ENCODE measurements around the gene RTL5.

Gene RTL5

GRCh38 chrX:72130762-72131250 lies 909 bp downstream of the RTL5 start:
- H3K27me3 ChIP-seq (ENCODE audit: control insufficient read depth, insufficient read depth, low read length): no peaks in the 10 kb centered on the region
- H3K27ac ChIP-seq: peak overlapping the region; percentile 75
- no peak for TF ChIP-seq CTCF (IDR thresholded peaks at IDR 0.05)
- H3K9me3 ChIP-seq (ENCODE audit: control insufficient read depth, low read length): no peaks in the 10 kb centered on the region
- H3K36me3 ChIP-seq (ENCODE audit: control insufficient read depth, insufficient read depth, low read length): no peaks in the 10 kb centered on the region
- peaks cover 10% of the 10 kb centered on the region for H3K4me1 ChIP-seq
- H2AFZ ChIP-seq: peak overlapping the region; percentile 53
- peak overlapping the region; percentile 74 for H3K4me2 ChIP-seq (ENCODE audit: low read length)
- no peak overlapping the region for H3K9ac ChIP-seq
- peak overlapping the region; percentile 56 for H3K4me3 ChIP-seq (ENCODE audit: low read depth, low read length)
- no peaks in the 10 kb centered on the region for H3K79me2 ChIP-seq

GRCh38 chrX:72130156-72130761 lies 1.5 kb downstream of the RTL5 start:
- Histone ChIP-seq H3K27ac (no peak overlapping the region), H2AFZ (no peak overlapping the region), H3K36me3 (ENCODE audit: control insufficient read depth, insufficient read depth, low read length) (no peaks in the 10 kb centered on the region)

GRCh38 chrX:72129661-72130060 lies 2.1 kb downstream of the RTL5 start:
- Histone ChIP-seq H3K27ac (no peak overlapping the region), H3K36me3 (ENCODE audit: control insufficient read depth, insufficient read depth, low read length) (no peaks in the 10 kb centered on the region), H3K27me3 (ENCODE audit: control insufficient read depth, insufficient read depth, low read length) (no peaks in the 10 kb centered on the region), H3K79me2 (no peaks in the 10 kb centered on the region), H3K9ac (no peak overlapping the region), H3K9me3 (ENCODE audit: control insufficient read depth, low read length) (no peaks in the 10 kb centered on the region), H3K4me3 (ENCODE audit: low read depth, low read length) (no peak overlapping the region), H3K4me1 (peaks cover 18% of the 10 kb centered on the region), H2AFZ (no peak overlapping the region), H3K4me2 (ENCODE audit: low read length) (no peak overlapping the region)
- no peak for TF ChIP-seq CTCF (IDR thresholded peaks at IDR 0.05)

More at GRCh38 chrX:72130156-72130761, 1.5 kb downstream of the RTL5 start:
- H3K9ac ChIP-seq: no peak overlapping the region
- TF ChIP-seq CTCF (IDR thresholded peaks at IDR 0.05): no peak
- no peaks in the 10 kb centered on the region for H3K9me3 ChIP-seq (ENCODE audit: control insufficient read depth, low read length)
- H3K4me2 ChIP-seq (ENCODE audit: low read length): no peak overlapping the region
- H3K27me3 ChIP-seq (ENCODE audit: control insufficient read depth, insufficient read depth, low read length): no peaks in the 10 kb centered on the region
- H3K4me3 ChIP-seq (ENCODE audit: low read depth, low read length): no peak overlapping the region
- H3K79me2 ChIP-seq: no peaks in the 10 kb centered on the region
- peaks cover 13% of the 10 kb centered on the region for H3K4me1 ChIP-seq

GRCh38 chrX:72128881-72129280 lies 2.8 kb downstream of the RTL5 start:
- Histone ChIP-seq H3K36me3 (ENCODE audit: control insufficient read depth, insufficient read depth, low read length) (no peaks in the 10 kb centered on the region), H3K9ac (no peak overlapping the region), H3K4me3 (ENCODE audit: low read depth, low read length) (no peak overlapping the region), H3K4me1 (peaks cover 26% of the 10 kb centered on the region), H3K27me3 (ENCODE audit: control insufficient read depth, insufficient read depth, low read length) (no peaks in the 10 kb centered on the region), H3K4me2 (ENCODE audit: low read length) (no peak overlapping the region), H2AFZ (no peak overlapping the region), H3K27ac (no peak overlapping the region), H3K79me2 (no peaks in the 10 kb centered on the region), H3K9me3 (ENCODE audit: control insufficient read depth, low read length) (no peaks in the 10 kb centered on the region)
- peak; percentile 34 for TF ChIP-seq CTCF (IDR thresholded peaks at IDR 0.05)
